T-helper 17 cell (primary cell): ENCODE data around the gene CWF19L2. TPM values are rescaled to one million over a fixed set of nuclear protein-coding genes. Genes with fewer than 3 reads are reported as not detected.
"Not testable (repeated sequence)": the region's sequence is repeated elsewhere in the genome, so short reads cannot be mapped to it uniquely, and the experiment has no call there.

ENCODE experiments used
- ATAC-seq: fragments of 150-1000 bp; cut with Tn5 transposase; 2 replicates; pipeline ENCODE4 v1.10.0; 2021; ENCODE audit warnings: mild to moderate bottlenecking, moderate library complexity
- DNase-seq, 3 donors: peaks; one replicate each; pipeline versions ENCODE4 v3.0.0 to v3.0.0-alpha.2; 2020 to 2021
- H3K9me3 ChIP-seq: one replicate; pipeline ENCODE4 v1.7.0; 2013; ENCODE audit warnings: low read length, mild to moderate bottlenecking; ENCODE audit not compliant: control insufficient read depth, poor library complexity, severe bottlenecking
- H3K27ac Mint-ChIP-seq: one replicate; pipeline ENCODE4 v1.8.0; 2022; ENCODE audit warnings: mild to moderate bottlenecking, moderate library complexity, mixed read lengths
- H3K27me3 Mint-ChIP-seq: one replicate; pipeline ENCODE4 v1.8.0; 2022; ENCODE audit warnings: mixed read lengths
- H3K36me3 Mint-ChIP-seq: one replicate; pipeline ENCODE4 v1.8.0; 2022; ENCODE audit warnings: low read depth, mixed read lengths
- H3K4me1 Mint-ChIP-seq: one replicate; pipeline ENCODE4 v1.8.0; 2022; ENCODE audit warnings: mild to moderate bottlenecking, mixed read lengths
- H3K4me3 Mint-ChIP-seq: one replicate; pipeline ENCODE4 v1.8.0; 2022; ENCODE audit warnings: mild to moderate bottlenecking, moderate library complexity, mixed read lengths
- total RNA-seq, 4 donors: library from RNA in 2 of 4; stranded (reverse) in 2 of 4; gene quantifications; one replicate each; pipeline ENCODE4 v1.2.3 and lab custom pipeline; 2022 to 2026

CWF19L2 gene
- total RNA-seq, 2 donors from 2014 or later, result 22.4 to 24.2 TPM

GRCh38 chr11:107468596-107468995 is 11.0 kb upstream of the CWF19L2 start:
- ATAC-seq (no peak), DNase-seq (no peak)
- no peak overlapping the region for H3K27ac Mint-ChIP-seq
- H3K36me3 Mint-ChIP-seq, result no peaks in the 10 kb centered on the region
- no peaks in the 10 kb centered on the region for H3K4me1 Mint-ChIP-seq
- H3K9me3 ChIP-seq, result no peaks in the 10 kb centered on the region
- H3K4me3 Mint-ChIP-seq, result no peak overlapping the region
- H3K27me3 Mint-ChIP-seq, result peaks cover 51% of the 10 kb centered on the region

DNA sequence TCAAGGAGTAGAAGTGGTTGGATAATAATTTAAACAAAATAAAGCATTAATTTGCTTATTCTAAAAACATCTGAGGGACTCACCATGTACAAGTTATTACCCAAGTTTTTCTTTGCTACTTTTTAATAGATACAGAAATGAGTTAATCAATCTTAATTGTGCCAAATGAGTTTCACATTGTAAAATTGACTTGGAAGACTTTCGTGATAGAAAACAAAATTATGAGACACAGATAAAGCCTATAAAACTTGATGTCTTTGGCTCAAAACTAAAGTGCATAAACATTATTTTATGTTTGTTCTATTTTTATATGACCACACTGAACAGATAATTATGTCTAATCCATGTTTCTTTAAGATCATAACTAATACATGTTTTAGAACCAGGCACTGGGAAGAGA is 10.1 kb upstream of the CWF19L2 start:
- Mint-ChIP-seq H3K4me1 (no peaks in the 10 kb centered on the region), H3K4me3 (no peak overlapping the region), H3K27me3 (peaks cover 45% of the 10 kb centered on the region), H3K36me3 (no peaks in the 10 kb centered on the region), H3K27ac (no peak overlapping the region)
- H3K9me3 ChIP-seq, result no peaks in the 10 kb centered on the region
- no peak for DNase-seq
- no peak for ATAC-seq

DNA sequence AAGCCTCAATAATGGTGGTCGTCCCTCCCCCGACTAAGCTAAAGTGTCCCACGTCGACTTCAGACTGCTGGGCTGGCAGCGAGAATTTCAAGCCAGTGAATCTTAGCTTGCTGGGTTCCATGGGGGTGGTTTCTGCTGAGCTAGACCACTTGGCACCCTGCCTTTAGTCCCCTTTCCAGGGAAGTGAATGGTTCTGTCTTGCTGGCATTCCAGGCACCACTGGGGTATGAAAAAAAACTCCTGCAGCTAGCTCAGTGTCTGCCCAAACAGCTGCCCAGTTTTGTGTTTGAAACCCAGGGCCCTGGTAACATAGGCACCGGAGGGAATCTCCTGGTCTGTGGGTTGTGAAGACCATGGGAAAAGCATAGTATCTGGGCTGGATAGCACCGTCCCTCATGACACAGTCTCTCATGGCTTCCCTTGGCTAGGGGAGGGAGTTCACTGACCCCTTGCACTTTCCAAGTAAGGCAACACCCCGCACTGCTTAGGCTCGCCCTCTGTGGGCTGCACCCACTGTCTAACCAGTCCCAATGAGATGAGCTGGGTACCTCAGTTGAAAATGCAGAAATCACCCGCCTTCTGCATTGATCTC is 8.7 kb upstream of the CWF19L2 start:
- not testable (repeated sequence) for H3K4me1 Mint-ChIP-seq

DNA sequence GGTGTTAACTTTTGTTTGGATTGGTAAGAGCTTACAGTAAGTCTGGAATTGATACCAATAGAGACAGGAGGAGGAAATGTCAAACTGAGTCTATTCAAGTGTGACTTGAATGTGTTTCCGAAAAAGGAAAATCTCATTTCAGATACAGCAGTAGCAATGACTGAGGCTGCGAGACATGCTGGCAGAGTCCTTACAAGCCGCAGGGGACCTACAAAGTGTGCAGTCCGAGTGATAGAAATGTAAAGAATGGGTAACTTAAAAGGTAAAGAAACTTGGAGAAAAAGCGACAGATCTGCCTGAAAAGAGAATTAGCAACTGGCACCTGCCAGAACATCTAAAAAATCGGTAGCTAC is 444 bp downstream of the CWF19L2 start:
- ATAC-seq, result peak; percentile 33
- H3K9me3 ChIP-seq, result no peaks in the 10 kb centered on the region
- Mint-ChIP-seq H3K4me3 (peak overlapping the region; percentile 94), H3K4me1 (peaks cover 23% of the 10 kb centered on the region), H3K27ac (peak overlapping the region; percentile 95), H3K36me3 (peaks cover 6% of the 10 kb centered on the region), H3K27me3 (no peaks in the 10 kb centered on the region)
- DNase-seq, result no peak

More for the DNA sequence above, 8.7 kb upstream of the CWF19L2 start:
- not testable (repeated sequence) for H3K27ac Mint-ChIP-seq, ATAC-seq, H3K9me3 ChIP-seq, DNase-seq, H3K4me3 Mint-ChIP-seq, H3K36me3 Mint-ChIP-seq
- peaks cover 35% of the 10 kb centered on the region for H3K27me3 Mint-ChIP-seq

DNA sequence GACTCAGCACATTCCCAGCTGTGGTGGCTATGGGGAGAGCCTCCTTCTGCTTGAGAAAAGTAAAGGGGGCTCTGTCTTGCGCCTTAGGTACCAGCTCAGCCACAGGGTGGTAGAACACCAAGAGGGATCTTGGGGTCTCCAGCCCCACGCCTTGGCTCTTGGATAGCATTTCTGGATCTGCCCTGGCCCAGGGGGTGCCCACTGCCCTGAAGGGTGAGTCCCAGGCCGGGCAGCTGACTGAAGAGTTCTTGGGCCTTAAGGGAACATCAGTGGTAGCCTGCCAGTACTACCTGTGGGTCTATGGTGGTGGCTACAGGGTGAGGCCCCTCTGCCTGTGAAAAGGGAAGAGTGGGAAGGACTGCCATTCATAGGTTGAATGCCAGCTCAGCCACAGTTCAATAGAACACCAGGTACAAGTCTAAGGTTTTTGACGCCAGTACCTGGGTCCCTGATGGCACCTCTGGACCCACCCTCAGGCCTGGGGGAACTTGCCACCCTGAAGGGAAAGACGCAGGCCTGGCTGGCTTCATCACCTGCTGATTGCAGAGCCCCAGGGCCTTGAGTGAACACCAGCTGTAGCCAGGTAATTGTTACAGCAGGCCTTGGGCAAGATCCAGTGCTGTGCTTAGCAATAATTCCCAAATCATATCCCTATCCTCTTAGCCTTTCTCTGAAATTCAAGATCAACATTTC is 3.9 kb downstream of the CWF19L2 start:
- Mint-ChIP-seq H3K27ac (peak overlapping the region; percentile 14), H3K4me1 (peaks cover 32% of the 10 kb centered on the region)
- no peak for DNase-seq

DNA sequence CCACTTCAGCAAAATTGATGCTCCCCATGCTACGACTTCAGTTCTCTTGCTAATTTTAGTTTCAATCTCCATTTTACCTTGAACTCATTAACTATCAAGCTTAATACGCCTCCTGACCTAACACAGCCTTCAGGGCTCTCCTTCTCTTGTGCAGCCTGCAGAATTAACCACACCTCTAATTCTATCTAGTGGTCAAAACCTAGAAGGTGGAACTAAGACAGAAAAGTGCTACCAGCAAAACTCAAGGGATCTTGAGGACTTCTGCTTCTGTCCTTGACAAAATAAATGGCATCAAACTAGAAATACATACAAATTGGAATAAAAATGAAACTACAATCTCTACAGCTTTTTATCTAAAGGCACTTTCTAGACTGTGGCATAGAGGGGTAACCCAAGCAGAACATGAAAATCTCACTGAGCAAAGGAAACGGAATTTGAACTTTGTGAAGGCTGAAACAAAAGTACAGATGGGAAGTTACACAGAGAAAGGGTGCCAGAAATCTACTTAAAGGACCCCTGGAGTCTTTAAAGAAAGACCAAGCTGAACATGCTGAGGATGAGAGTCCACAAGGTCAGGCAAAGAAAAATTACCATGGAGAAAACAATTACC is 10.7 kb downstream of the CWF19L2 start:
- Mint-ChIP-seq H3K27me3 (no peaks in the 10 kb centered on the region), H3K4me3 (no peak overlapping the region), H3K27ac (peak overlapping the region; percentile 61), H3K4me1 (peaks cover 33% of the 10 kb centered on the region), H3K36me3 (peaks cover 24% of the 10 kb centered on the region)
- H3K9me3 ChIP-seq, result no peaks in the 10 kb centered on the region
- DNase-seq (no peak), ATAC-seq (no peak)

More for the DNA sequence above, 3.9 kb downstream of the CWF19L2 start:
- Mint-ChIP-seq H3K27me3 (no peaks in the 10 kb centered on the region), H3K36me3 (peaks cover 8% of the 10 kb centered on the region), H3K4me3 (no peak overlapping the region)
- ATAC-seq, result no peak
- no peaks in the 10 kb centered on the region for H3K9me3 ChIP-seq

DNA sequence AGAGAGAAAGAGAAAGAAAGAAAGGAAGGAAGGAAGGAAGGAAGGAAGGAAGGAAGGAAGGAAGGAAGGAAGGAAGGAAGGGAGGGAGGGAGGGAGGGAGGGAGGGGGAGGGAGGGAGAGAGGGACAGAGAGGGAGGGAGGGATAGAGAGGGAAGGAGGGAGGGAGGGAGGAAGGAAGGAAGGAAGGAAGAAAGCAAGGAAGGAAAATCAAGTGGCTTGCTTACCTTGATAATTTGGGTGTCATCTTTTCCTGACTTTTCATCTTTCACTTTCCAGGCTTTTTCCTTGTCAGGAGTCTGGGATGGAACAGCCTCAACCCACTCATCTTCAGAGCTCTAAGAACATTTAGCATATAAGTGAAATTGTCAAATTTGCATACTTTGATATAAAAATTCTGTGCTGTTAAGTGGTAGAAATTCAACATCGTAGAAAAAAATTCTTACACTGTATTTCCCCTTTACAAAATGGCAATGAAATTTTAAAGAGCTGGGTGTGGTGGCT is 14.9 kb downstream of the CWF19L2 start:
- peaks cover 29% of the 10 kb centered on the region for H3K36me3 Mint-ChIP-seq
- H3K4me1 Mint-ChIP-seq, result peaks cover 33% of the 10 kb centered on the region

GRCh38 chr11:107439586-107440167 is 17.9 kb downstream of the CWF19L2 start:
- DNase-seq (no peak), ATAC-seq (no peak)
- Mint-ChIP-seq H3K4me1 (peaks cover 21% of the 10 kb centered on the region), H3K27me3 (no peaks in the 10 kb centered on the region), H3K4me3 (no peak overlapping the region), H3K36me3 (peaks cover 19% of the 10 kb centered on the region), H3K27ac (no peak overlapping the region)
- no peaks in the 10 kb centered on the region for H3K9me3 ChIP-seq

More for the DNA sequence above, 14.9 kb downstream of the CWF19L2 start:
- ATAC-seq (no peak), DNase-seq (no peak)
- Mint-ChIP-seq H3K4me3 (no peak overlapping the region), H3K27ac (peak overlapping the region; percentile 76), H3K27me3 (no peaks in the 10 kb centered on the region)
- no peaks in the 10 kb centered on the region for H3K9me3 ChIP-seq

DNA sequence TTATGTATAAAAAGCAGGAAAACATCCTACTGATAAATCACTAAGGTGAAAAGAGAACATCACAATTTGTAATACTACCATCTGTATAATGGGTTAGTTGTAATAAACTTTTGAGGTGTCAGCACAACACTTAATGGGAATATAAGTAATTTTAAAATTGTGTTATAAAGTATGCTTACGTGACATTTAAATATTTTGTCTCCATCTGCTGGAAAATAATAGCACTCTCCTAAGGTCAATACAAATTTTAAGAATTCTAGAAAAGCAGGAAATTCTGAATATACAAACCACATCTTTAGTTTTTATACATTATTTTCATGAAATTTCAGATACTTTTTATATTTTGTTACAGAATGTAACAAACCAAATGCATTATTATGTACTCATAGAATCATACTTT is 19.5 kb downstream of the CWF19L2 start:
- Mint-ChIP-seq H3K36me3 (peaks cover 10% of the 10 kb centered on the region), H3K4me1 (peaks cover 14% of the 10 kb centered on the region), H3K27ac (no peak overlapping the region), H3K4me3 (no peak overlapping the region), H3K27me3 (no peaks in the 10 kb centered on the region)
- no peak for DNase-seq
- no peak for ATAC-seq
- no peaks in the 10 kb centered on the region for H3K9me3 ChIP-seq

DNA sequence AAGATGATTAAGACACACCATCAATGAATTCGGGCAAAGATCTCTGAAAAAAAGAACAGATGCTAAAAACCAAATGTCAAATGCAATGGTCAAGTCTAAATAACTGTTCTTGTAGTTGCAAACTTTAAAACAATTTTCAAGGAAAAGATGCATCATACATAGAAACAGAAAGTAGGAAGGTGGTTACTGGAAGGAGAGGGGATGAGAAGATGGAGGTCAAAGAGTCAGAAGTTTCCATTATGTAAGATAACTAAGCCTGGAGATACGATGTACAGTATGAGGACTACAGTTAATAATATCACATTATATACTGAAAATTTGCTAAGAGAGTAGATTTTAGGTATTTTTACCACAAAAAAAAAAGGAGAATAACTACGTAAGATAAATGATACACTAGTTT is 27.1 kb downstream of the CWF19L2 start:
- ATAC-seq (no peak), DNase-seq (no peak)
- Mint-ChIP-seq H3K27me3 (no peaks in the 10 kb centered on the region), H3K27ac (no peak overlapping the region), H3K36me3 (peaks cover 9% of the 10 kb centered on the region), H3K4me1 (peaks cover 2% of the 10 kb centered on the region), H3K4me3 (no peak overlapping the region)
- no peaks in the 10 kb centered on the region for H3K9me3 ChIP-seq

- peaks cover 13% of the 10 kb centered on the region for H3K36me3 Mint-ChIP-seq
- no peak for ATAC-seq
Measured at GRCh38 chr11:107427569-107428180, 29.9 kb downstream of the CWF19L2 start.

DNA sequence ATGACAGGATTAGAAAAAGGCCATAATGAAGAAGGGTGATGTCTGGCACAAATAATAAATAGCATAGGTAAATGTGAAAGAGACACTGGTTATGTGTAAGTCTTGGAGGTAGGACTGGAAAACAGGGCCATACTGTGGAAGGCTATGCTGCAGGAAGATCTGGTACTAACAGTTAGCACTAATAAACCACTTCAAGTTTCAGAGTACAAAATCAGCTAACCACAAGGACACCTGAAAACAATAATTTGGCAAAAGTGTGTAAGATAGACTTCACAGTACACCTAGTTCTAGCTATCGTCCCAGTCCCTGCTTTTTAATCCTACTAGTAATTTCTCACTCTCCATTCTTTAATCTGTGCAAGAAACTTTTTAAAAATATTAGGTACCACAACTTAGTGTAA is 44.3 kb downstream of the CWF19L2 start:
- Mint-ChIP-seq H3K36me3 (peaks cover 16% of the 10 kb centered on the region), H3K4me1 (peaks cover 12% of the 10 kb centered on the region), H3K27me3 (no peaks in the 10 kb centered on the region), H3K4me3 (no peak overlapping the region), H3K27ac (peak overlapping the region; percentile 16)
- no peak for ATAC-seq
- DNase-seq, result no peak
- no peaks in the 10 kb centered on the region for H3K9me3 ChIP-seq

More at GRCh38 chr11:107427569-107428180, 29.9 kb downstream of the CWF19L2 start:
- Mint-ChIP-seq H3K4me3 (no peak overlapping the region), H3K4me1 (peaks cover 2% of the 10 kb centered on the region), H3K27me3 (no peaks in the 10 kb centered on the region), H3K27ac (peak overlapping the region; percentile 27)
- H3K9me3 ChIP-seq, result no peaks in the 10 kb centered on the region
- DNase-seq, result no peak

GRCh38 chr11:107408762-107409211 is 48.8 kb downstream of the CWF19L2 start:
- Mint-ChIP-seq H3K36me3 (peaks cover 18% of the 10 kb centered on the region), H3K4me3 (no peak overlapping the region), H3K4me1 (peaks cover 4% of the 10 kb centered on the region), H3K27ac (no peak overlapping the region), H3K27me3 (no peaks in the 10 kb centered on the region)
- no peak for DNase-seq
- no peaks in the 10 kb centered on the region for H3K9me3 ChIP-seq
- ATAC-seq, result no peak
